ENCODE measurements around the gene ZNF343. TPM values are rescaled to one million over a fixed set of nuclear protein-coding genes. Genes with fewer than 3 reads are reported as not detected.
A peak's percentile ranks its signal among the peaks of the same experiment; 100 is the strongest.
"Not testable (repeated sequence)": the region's sequence is repeated elsewhere in the genome, so short reads cannot be mapped to it uniquely, and the experiment has no call there.

ZNF343 gene
- total RNA-seq, 1 donor from 2014 or later: 0.64 TPM

GRCh38 chr20:2509794-2510193 is 1.1 kb upstream of the ZNF343 start:
- Histone ChIP-seq H3K36me3 (no peaks in the 10 kb centered on the region), H3K27me3 (no peaks in the 10 kb centered on the region), H3K9me3 (no peaks in the 10 kb centered on the region), H3K27ac (no peak overlapping the region), H3K4me1 (peaks cover 0 to 13% of the 10 kb centered on the region in 2 donors), H3K4me3 (peak overlapping the region in 1 of 2 donors; percentile 74)
- DNase-seq (ENCODE audit: low spot score in 2 of 2): no peak
- intact Hi-C loops (cut with DNase I): loop anchor here (1.0 to 5.0 kb wide), 3 partner anchors 15 to 407 kb away; partner anchors contain the start of genes NOP56 and STK35
- TF ChIP-seq CTCF (IDR thresholded peaks at IDR 0.05): no peak

GRCh38 chr20:2509468-2509781 is 710 bp upstream of the ZNF343 start:
- no peak for TF ChIP-seq CTCF (IDR thresholded peaks at IDR 0.05)
- intact Hi-C loops (cut with DNase I): loop anchor here (1.0 to 5.0 kb wide), 3 partner anchors 15 to 407 kb away; partner anchors contain the start of genes NOP56 and STK35
- peak overlapping the region; percentile 74 to 80 for H3K4me3 ChIP-seq

GRCh38 chr20:2507875-2508630 is 662 bp downstream of the ZNF343 start:
- Histone ChIP-seq H3K27ac (peak overlapping the region; percentile 88 to 90), H3K4me3 (peak overlapping the region; percentile 74 to 80), H3K4me1 (peaks cover 0 to 13% of the 10 kb centered on the region in 2 donors), H3K27me3 (no peaks in the 10 kb centered on the region), H3K9me3 (no peaks in the 10 kb centered on the region), H3K36me3 (no peaks in the 10 kb centered on the region)
- intact Hi-C loops (cut with DNase I): loop anchor here (1.0 to 5.0 kb wide), 3 partner anchors 38 to 406 kb away; partner anchors contain the start of genes NOP56, SNRPB and STK35
- no peak for DNase-seq (ENCODE audit: low spot score in 2 of 2)
- TF ChIP-seq CTCF (IDR thresholded peaks at IDR 0.05): no peak

More at GRCh38 chr20:2509468-2509781, 710 bp upstream of the ZNF343 start:
- Histone ChIP-seq H3K27ac (peak overlapping the region; percentile 88 to 90), H3K4me1 (peaks cover 0 to 13% of the 10 kb centered on the region in 2 donors), H3K9me3 (no peaks in the 10 kb centered on the region), H3K27me3 (no peaks in the 10 kb centered on the region), H3K36me3 (no peaks in the 10 kb centered on the region)
- no peak for DNase-seq (ENCODE audit: low spot score in 2 of 2)

- Histone ChIP-seq H3K27ac (no peak overlapping the region), H3K4me1 (peaks cover 0 to 13% of the 10 kb centered on the region in 2 donors), H3K4me3 (peak overlapping the region; percentile 74 to 80), H3K9me3 (no peaks in the 10 kb centered on the region), H3K36me3 (no peaks in the 10 kb centered on the region), H3K27me3 (no peaks in the 10 kb centered on the region)
- TF ChIP-seq CTCF (IDR thresholded peaks at IDR 0.05): no peak
- intact Hi-C loops (cut with DNase I): loop anchor here (5.0 kb wide), 2 partner anchors 145 to 405 kb away; partner anchors contain the start of genes NOP56 and STK35
- DNase-seq (ENCODE audit: low spot score in 2 of 2): no peak
These were observed 1.3 kb downstream of the ZNF343 start for GRCh38 chr20:2507464-2507863.

- not testable (repeated sequence) for DNase-seq (ENCODE audit: low spot score in 2 of 2); H3K9me3 ChIP-seq; H3K36me3 ChIP-seq; H3K27ac ChIP-seq; H3K4me3 ChIP-seq; H3K27me3 ChIP-seq
- intact Hi-C loops (cut with DNase I): loop anchor here (5.0 kb wide), 2 partner anchors 146 to 404 kb away; partner anchors contain the start of genes NOP56 and STK35
- H3K4me1 ChIP-seq: peaks cover 0 to 13% of the 10 kb centered on the region in 2 donors
These were observed 2.3 kb downstream of the ZNF343 start for GRCh38 chr20:2506426-2506825.

- H3K27me3 ChIP-seq; H3K9me3 ChIP-seq; H3K36me3 ChIP-seq; DNase-seq (ENCODE audit: low spot score in 2 of 2); H3K4me3 ChIP-seq; H3K27ac ChIP-seq: not testable (repeated sequence)
- intact Hi-C loops (cut with DNase I): loop anchor here (5.0 kb wide), 2 partner anchors 147 to 403 kb away; partner anchors contain the start of genes NOP56 and STK35
- peaks cover 0 to 13% of the 10 kb centered on the region in 2 donors for H3K4me1 ChIP-seq
These were observed 3.9 kb downstream of the ZNF343 start for GRCh38 chr20:2504803-2505202.

GRCh38 chr20:2502808-2503384 is 5.8 kb downstream of the ZNF343 start:
- DNase-seq (ENCODE audit: low spot score in 2 of 2); H3K4me3 ChIP-seq; intact Hi-C loops (cut with DNase I); H3K4me1 ChIP-seq; H3K27ac ChIP-seq; H3K9me3 ChIP-seq; H3K27me3 ChIP-seq: not testable (repeated sequence)
- peaks cover 18 to 22% of the 10 kb centered on the region in 2 donors for H3K36me3 ChIP-seq
